ENCODE results near the gene MPRIP.

MPRIP gene

DNA sequence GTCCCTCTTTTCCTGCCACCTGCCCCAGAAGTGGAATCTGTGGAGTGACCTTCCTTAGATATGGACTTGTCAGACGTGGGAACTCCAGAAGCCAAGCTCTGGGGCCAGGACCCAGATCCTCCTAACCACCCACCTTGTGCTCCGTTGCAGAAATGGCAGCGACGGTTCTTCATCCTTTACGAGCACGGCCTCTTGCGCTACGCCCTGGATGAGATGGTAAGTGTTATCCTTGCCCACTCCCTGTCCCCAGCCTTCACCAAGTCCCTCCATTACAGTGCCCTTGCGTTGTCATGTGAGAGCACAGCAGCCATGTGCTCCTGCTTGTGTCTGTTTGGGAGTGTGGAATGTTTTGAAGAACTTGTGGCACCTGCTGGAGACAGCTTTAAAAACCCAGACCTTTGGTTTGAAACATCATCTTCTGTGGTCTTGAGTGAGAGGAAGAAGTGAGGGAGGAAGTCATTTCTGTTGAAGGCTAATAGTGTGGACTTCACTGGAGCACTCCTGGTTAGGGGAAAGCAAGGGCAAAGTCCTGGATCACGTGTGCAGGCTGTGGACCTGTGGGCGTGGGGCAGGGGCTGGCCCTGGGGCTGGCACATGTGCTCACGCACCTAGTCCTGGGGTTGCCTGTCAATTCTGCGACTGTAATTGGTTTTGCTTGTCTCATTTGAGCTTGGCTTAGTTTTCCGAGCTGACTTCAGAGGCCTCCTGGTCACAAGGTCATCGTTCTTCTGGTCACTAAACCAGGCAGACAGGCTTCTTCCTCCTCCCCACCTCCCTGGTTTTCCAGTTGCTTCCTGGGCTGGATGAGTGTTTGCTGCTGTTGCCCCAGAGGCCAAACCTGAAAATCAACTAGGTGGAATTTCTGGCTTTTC, 35.8 kb downstream of the MPRIP start:
- no peak for DNase-seq
- in situ Hi-C loops (cut with HindIII; ENCODE audit: low pct_ligation_motif_present, low pct_unique_long_range_greater_than_20kb, low sequenced_read_pairs): no loop called here

GRCh38 chr17:17078832-17079231, 36.6 kb downstream of the MPRIP start:
- DNase-seq: no peak
- in situ Hi-C loops (cut with HindIII; ENCODE audit: low pct_ligation_motif_present, low pct_unique_long_range_greater_than_20kb, low sequenced_read_pairs): no loop called here

DNA sequence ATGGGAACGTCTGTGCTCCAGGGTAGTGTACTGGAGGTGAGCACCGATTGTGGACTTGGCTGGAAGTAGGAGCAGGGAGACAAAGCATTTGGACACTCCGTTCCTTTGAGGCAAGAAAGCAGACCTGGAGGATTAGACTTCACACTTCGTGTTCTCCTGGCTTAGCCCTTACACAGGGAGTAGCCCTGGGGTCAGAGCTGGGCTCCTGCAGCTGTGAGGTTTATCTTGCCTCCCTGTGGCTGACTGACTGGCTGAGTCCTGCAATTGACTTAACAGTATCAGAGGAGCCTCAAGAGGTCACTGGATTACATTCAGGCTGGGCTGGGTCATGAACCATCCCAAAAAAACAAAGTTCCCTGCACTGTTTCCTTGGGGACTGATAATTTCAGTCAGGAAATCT, 37.1 kb downstream of the MPRIP start:
- in situ Hi-C loops (cut with HindIII; ENCODE audit: low pct_ligation_motif_present, low pct_unique_long_range_greater_than_20kb, low sequenced_read_pairs): no loop called here
- no peak for DNase-seq

- no peak for DNase-seq
- in situ Hi-C loops (cut with HindIII; ENCODE audit: low pct_ligation_motif_present, low pct_unique_long_range_greater_than_20kb, low sequenced_read_pairs): no loop called here
Measured at GRCh38 chr17:17079761-17080160, 37.5 kb downstream of the MPRIP start.

- in situ Hi-C loops (cut with HindIII; ENCODE audit: low pct_ligation_motif_present, low pct_unique_long_range_greater_than_20kb, low sequenced_read_pairs): no loop called here
Measured at GRCh38 chr17:17080181-17080631, 37.9 kb downstream of the MPRIP start.

DNA sequence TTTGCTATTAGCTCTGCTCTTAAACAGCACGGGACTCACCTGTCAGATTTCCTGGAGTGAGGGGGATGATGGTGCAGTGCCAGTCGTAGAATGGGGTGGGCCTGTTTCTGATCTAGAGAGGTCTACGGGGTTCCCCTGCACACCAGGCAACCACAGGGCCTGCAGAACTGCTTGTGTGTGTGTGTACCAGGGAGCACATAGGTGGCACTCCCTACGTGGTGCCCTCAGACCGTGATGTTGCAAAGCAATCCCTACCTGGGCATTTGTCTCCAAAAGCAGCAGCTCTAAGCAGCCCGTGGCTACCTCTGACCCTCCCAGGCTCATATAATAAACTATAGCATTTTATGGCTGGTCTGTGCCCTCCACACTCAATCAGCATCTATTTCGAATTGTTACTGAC, 38.5 kb downstream of the MPRIP start:
- no peak for DNase-seq

More at GRCh38 chr17:17080181-17080631, 37.9 kb downstream of the MPRIP start:
- DNase-seq: no peak

GRCh38 chr17:17081304-17081940, 39.2 kb downstream of the MPRIP start:
- in situ Hi-C loops (cut with HindIII; ENCODE audit: low pct_ligation_motif_present, low pct_unique_long_range_greater_than_20kb, low sequenced_read_pairs): no loop called here
- DNase-seq: no peak

More for the DNA sequence above, 38.5 kb downstream of the MPRIP start:
- in situ Hi-C loops (cut with HindIII; ENCODE audit: low pct_ligation_motif_present, low pct_unique_long_range_greater_than_20kb, low sequenced_read_pairs): no loop called here

- in situ Hi-C loops (cut with HindIII; ENCODE audit: low pct_ligation_motif_present, low pct_unique_long_range_greater_than_20kb, low sequenced_read_pairs): no loop called here
- no peak for DNase-seq
Measured at GRCh38 chr17:17082878-17083277, 40.6 kb downstream of the MPRIP start.

- in situ Hi-C loops (cut with HindIII; ENCODE audit: low pct_ligation_motif_present, low pct_unique_long_range_greater_than_20kb, low sequenced_read_pairs): no loop called here
- no peak for DNase-seq
Measured at GRCh38 chr17:17084317-17084835, 42.1 kb downstream of the MPRIP start.

DNA sequence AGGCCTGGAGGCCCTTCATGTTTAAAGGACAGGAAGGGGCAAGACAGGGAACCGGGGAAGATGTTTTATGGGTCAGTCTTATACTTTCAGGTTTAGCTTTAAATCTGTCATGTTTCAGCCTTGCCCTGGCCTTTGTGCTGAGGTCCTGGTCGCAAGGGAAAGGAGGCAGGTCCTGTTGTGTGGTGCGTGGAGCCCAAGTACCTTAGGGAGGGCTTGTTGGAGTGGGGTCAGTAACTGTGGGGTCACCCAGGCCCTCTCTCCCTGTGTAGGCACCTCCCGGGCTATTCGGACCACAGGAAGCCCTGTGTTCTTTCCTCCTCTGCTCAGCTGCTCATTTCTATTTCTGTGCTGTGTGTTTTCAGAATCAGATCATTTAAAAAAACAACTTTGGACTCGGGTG, 42.7 kb downstream of the MPRIP start:
- no peak for DNase-seq
- in situ Hi-C loops (cut with HindIII; ENCODE audit: low pct_ligation_motif_present, low pct_unique_long_range_greater_than_20kb, low sequenced_read_pairs): no loop called here

DNA sequence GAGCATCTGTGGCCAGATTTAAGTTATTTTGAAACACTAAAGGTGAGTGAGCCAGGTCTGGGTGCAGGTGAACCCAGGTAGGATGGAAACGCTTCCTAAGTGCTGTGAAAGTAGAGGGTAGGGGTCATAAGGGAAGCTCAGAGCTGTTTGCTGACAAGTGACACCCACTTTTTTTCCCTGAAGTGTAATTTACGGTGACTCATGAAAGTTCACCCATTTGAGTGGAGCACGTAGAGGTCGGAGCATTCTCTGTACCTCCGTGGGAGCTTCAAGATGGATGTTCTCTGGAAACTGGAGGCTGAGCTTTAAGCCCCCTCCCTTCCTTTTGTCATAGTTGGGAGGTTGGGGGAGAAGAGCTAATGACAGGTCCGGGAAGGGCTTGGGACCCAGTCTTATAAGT, 44.3 kb downstream of the MPRIP start:
- no peak for DNase-seq
- in situ Hi-C loops (cut with HindIII; ENCODE audit: low pct_ligation_motif_present, low pct_unique_long_range_greater_than_20kb, low sequenced_read_pairs): no loop called here

- in situ Hi-C loops (cut with HindIII; ENCODE audit: low pct_ligation_motif_present, low pct_unique_long_range_greater_than_20kb, low sequenced_read_pairs): no loop called here
- DNase-seq: no peak
Measured at GRCh38 chr17:17087424-17088015, 45.3 kb downstream of the MPRIP start.

DNA sequence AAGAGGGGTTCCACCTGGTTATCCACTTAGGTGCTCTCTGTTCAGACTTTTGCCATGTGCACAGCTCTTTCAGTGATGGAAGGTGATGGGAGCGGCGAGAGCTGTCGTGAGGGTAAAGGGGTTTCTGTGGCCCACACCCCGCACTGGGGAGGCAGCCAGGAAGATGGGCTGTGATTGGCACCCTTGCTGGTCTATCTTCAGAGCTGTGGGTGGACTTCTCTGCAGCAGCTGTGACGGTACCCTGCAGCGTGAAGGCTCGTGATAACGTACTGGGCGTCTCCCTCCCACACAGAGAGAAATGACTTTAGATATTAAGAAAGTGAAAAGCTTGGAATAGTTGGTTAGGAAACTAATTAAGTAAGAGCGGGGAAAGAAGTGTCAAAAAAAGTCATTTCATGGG, 45.8 kb downstream of the MPRIP start:
- in situ Hi-C loops (cut with HindIII; ENCODE audit: low pct_ligation_motif_present, low pct_unique_long_range_greater_than_20kb, low sequenced_read_pairs): no loop called here
- no peak for DNase-seq

GRCh38 chr17:17088541-17089525, 46.6 kb downstream of the MPRIP start:
- in situ Hi-C loops (cut with HindIII; ENCODE audit: low pct_ligation_motif_present, low pct_unique_long_range_greater_than_20kb, low sequenced_read_pairs): no loop called here
- no peak for DNase-seq

GRCh38 chr17:17089796-17090641, 47.8 kb downstream of the MPRIP start:
- in situ Hi-C loops (cut with HindIII; ENCODE audit: low pct_ligation_motif_present, low pct_unique_long_range_greater_than_20kb, low sequenced_read_pairs): no loop called here

DNA sequence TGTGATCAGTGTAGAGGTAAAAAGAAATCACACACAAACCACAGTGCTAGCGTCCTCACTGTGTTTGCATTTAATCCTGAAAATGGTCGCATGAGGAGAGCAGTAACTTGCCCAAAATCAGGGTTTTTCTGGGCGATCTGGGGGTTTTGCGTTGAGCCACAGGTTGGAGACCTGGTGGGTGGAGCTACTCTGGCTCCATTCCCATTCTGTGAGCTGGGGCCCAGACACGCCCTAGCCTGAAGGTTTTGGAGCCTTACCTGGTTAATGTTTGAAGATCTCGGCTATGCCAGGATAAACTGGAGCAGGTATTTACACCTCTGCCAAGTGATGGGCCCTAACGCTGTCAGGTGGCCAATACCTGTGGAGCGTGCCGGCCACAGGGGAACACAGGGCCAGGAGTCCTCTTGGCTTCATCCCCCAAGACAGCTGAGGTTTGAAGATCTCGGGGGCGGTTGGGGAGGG, 48.4 kb downstream of the MPRIP start:
- DNase-seq: no peak
- in situ Hi-C loops (cut with HindIII; ENCODE audit: low pct_ligation_motif_present, low pct_unique_long_range_greater_than_20kb, low sequenced_read_pairs): no loop called here

More at GRCh38 chr17:17089796-17090641, 47.8 kb downstream of the MPRIP start:
- DNase-seq: no peak

- DNase-seq: no peak
- in situ Hi-C loops (cut with HindIII; ENCODE audit: low pct_ligation_motif_present, low pct_unique_long_range_greater_than_20kb, low sequenced_read_pairs): no loop called here
Measured at GRCh38 chr17:17091276-17091675, 49.0 kb downstream of the MPRIP start.

All from ACHN (cell line).